SK-N-SH treated with all-trans-retinoic acid at 6 μM for 48 hours (cell line): ENCODE measurements around the gene FNIP1.

Experiments
- CREB5 ChIP-seq: fragments of 250-450 bp; sonication (Bioruptor Pico); IDR thresholded peaks from 2 replicates; pipeline ENCODE4 v1.5.1; 2020; ENCODE audit warnings: low read depth, mild to moderate bottlenecking, moderate library complexity
- CSDC2 ChIP-seq: fragments of 250-450 bp; sonication (Bioruptor Pico); IDR thresholded peaks from 2 replicates; pipeline ENCODE4 v1.5.0; 2020; ENCODE audit warnings: mild to moderate bottlenecking, moderate library complexity
- CSRNP3 ChIP-seq: fragments of 250-450 bp; sonication (Bioruptor Pico); IDR thresholded peaks from 2 replicates; pipeline ENCODE4 v1.5.1; 2021; ENCODE audit warnings: mild to moderate bottlenecking, moderate library complexity
- ESRRG ChIP-seq: fragments of 250-450 bp; sonication (Bioruptor Pico); IDR thresholded peaks from 2 replicates; pipeline ENCODE4 v1.6.1; 2021; ENCODE audit warnings: mild to moderate bottlenecking
- OSR1 ChIP-seq: fragments of 250-450 bp; sonication (Bioruptor Pico); IDR thresholded peaks from 2 replicates; pipeline ENCODE4 v1.8.0; 2022; ENCODE audit warnings: moderate library complexity, mild to moderate bottlenecking, inconsistent platforms
- PATZ1 ChIP-seq: fragments of 250-450 bp; sonication (Bioruptor Pico); IDR thresholded peaks from 2 replicates; pipeline ENCODE4 v1.8.0; 2020; ENCODE audit warnings: mild to moderate bottlenecking, moderate library complexity, borderline replicate concordance
- POU6F1 ChIP-seq: fragments of 250-450 bp; sonication (Bioruptor Pico); IDR thresholded peaks from 2 replicates; pipeline ENCODE4 v1.8.0; 2021; ENCODE audit warnings: low read depth, mild to moderate bottlenecking, moderate library complexity, borderline replicate concordance
- PPARA ChIP-seq: fragments of 250-450 bp; sonication (Bioruptor Pico); IDR thresholded peaks from 2 replicates; pipeline ENCODE4 v1.5.0; 2020; ENCODE audit warnings: mild to moderate bottlenecking, borderline replicate concordance
- RARB ChIP-seq: fragments of 250-450 bp; sonication (Bioruptor Pico); IDR thresholded peaks from 2 replicates; pipeline ENCODE4 v1.8.0; 2021; ENCODE audit warnings: mild to moderate bottlenecking, moderate library complexity
- SNAI2 ChIP-seq: fragments of 250-450 bp; sonication (Bioruptor Pico); IDR thresholded peaks from 2 replicates; pipeline ENCODE4 v1.5.0; 2020; ENCODE audit warnings: mild to moderate bottlenecking, moderate library complexity
- TSHZ2 ChIP-seq: fragments of 250-450 bp; sonication (Bioruptor Pico); IDR thresholded peaks from 2 replicates; pipeline ENCODE4 v1.5.0; 2020; ENCODE audit warnings: mild to moderate bottlenecking, moderate library complexity
- ZFP30 ChIP-seq: fragments of 450-650 bp; formaldehyde crosslinking; IDR thresholded peaks from 2 replicates; pipeline ENCODE4 v1.5.0; 2022; ENCODE audit warnings: mild to moderate bottlenecking, moderate library complexity
- ZNF565 ChIP-seq: fragments of 450-650 bp; formaldehyde crosslinking; conservative IDR thresholded peaks from 2 replicates; pipeline ENCODE4 v1.5.0; 2020; ENCODE audit warnings: low read depth, mild to moderate bottlenecking, moderate library complexity
- ZNF8 ChIP-seq: fragments of 450-650 bp; formaldehyde crosslinking; IDR thresholded peaks from 2 replicates; pipeline ENCODE4 v1.5.0; 2020; ENCODE audit warnings: mild to moderate bottlenecking, moderate library complexity

- TF ChIP-seq RARB (CRISPR knock-in tag) (no peak), POU6F1 (CRISPR knock-in tag) (no peak), ZNF8 (CRISPR knock-in tag) (no peak), TSHZ2 (CRISPR knock-in tag) (no peak), PPARA (CRISPR knock-in tag) (no peak), PATZ1 (no peak), SNAI2 (CRISPR knock-in tag) (no peak), ZFP30 (no peak), ZNF565 (no peak), CSDC2 (CRISPR knock-in tag) (no peak), CREB5 (CRISPR knock-in tag) (no peak), OSR1 (CRISPR knock-in tag) (no peak), ESRRG (CRISPR knock-in tag) (no peak), CSRNP3 (no peak)
These were observed 142.0 kb downstream of the FNIP1 start for GRCh38 chr5:131654776-131655175.
